Kidney (tissue), 14 donors: Measurements from ENCODE around the gene RANBP1. TPM values are rescaled to one million over a fixed set of nuclear protein-coding genes. Genes with fewer than 3 reads are reported as not detected.

ENCODE experiments used
- DNase-seq, 5 donors: peaks; one replicate each; pipeline ENCODE4 v3.0.0-alpha.2; 2013 to 2020
- FAIRE-seq: peaks from 2 replicates; lab custom pipeline; 2012; peaks lifted over from hg19 to GRCh38; lab: Jason Lieb, UNC
- H3K27ac ChIP-seq, 2 donors: one replicate each; pipeline ENCODE4 v1.7.0; 2013; ENCODE audit warnings: low read depth in 2 of 2, low read length in 2 of 2, inconsistent platforms in 1 of 2
- H3K27me3 ChIP-seq: one replicate; pipeline ENCODE4 v1.7.1; 2013; ENCODE audit warnings: low read length, inconsistent platforms; ENCODE audit not compliant: control insufficient read depth, insufficient read depth
- H3K36me3 ChIP-seq, 3 donors: one replicate each; pipeline versions ENCODE4 v1.7.0 to v1.7.1; 2013; ENCODE audit warnings: low read length in 3 of 3, control low read depth in 1 of 3, inconsistent platforms in 1 of 3; ENCODE audit not compliant: insufficient read depth in 3 of 3, control insufficient read depth in 2 of 3
- H3K4me1 ChIP-seq, 3 donors: one replicate each; pipeline versions ENCODE4 v1.7.0 to v1.7.1; 2013; ENCODE audit warnings: low read length in 3 of 3, inconsistent platforms in 1 of 3, low read depth in 1 of 3; ENCODE audit not compliant: control insufficient read depth in 2 of 3, insufficient read depth in 2 of 3
- H3K4me3 ChIP-seq, 3 donors: one replicate each; pipeline versions ENCODE4 v1.7.0 to v1.8.1; 2013; ENCODE audit warnings: low read length in 3 of 3, control low read depth in 1 of 3, inconsistent platforms in 1 of 3
- H3K9ac ChIP-seq, 3 donors: one replicate each; pipeline versions ENCODE4 v1.7.0 to v1.7.1; 2013; ENCODE audit warnings: low read length in 3 of 3, control low read depth in 1 of 3, inconsistent platforms in 1 of 3
- H3K9me3 ChIP-seq, 3 donors: one replicate each; pipeline versions ENCODE4 v1.7.0 to v1.7.1; 2013; ENCODE audit warnings: low read length in 3 of 3, control low read depth in 1 of 3, inconsistent platforms in 1 of 3; ENCODE audit not compliant: control insufficient read depth in 2 of 3, insufficient read depth in 1 of 3
- intact Hi-C: fragments of 100-400 bp; cut with DNase I; formaldehyde crosslinking; loops from one replicate; pipeline ENCODE4 v1.11.1; 2022
- polyA plus RNA-seq: library from polyadenylated mRNA; stranded (reverse); fragments of 350-450 nt; fragmentation: Illumina TruSeq; extraction: RNeasy Lipid Tissue Mini Kit (QIAGEN cat#74804); gene quantifications from one replicate; pipeline ENCODE4 v1.2.3, GENCODE V29; 2014; ENCODE audit warnings: low read depth, low replicate concordance; ENCODE audit not compliant: insufficient read depth
- total RNA-seq: library from RNA; stranded (reverse); fragmentation: NEBNext Ultra II Directional; extraction: Animal tissue kit (Norgen Biotek cat#: 25700); gene quantifications from one replicate; pipeline ENCODE4 v1.2.1, GENCODE V29; 2021
- TF ChIP-seq, protein P1 (sequence below): IDR thresholded peaks from 3 replicates; pipeline ENCODE4 v1.5.1; 2012; ENCODE audit warnings: mild to moderate bottlenecking, moderate library complexity, borderline replicate concordance; ENCODE audit not compliant: insufficient read depth; ENCODE audit errors: extremely low read depth
- donor health status: control.
- donor health status: control.
- donor health status: control.
- donor health status: control.
- donor health status: control.
- donor health status: DM: yes; HTN: yes; CAD: no.
- donor health status: Normal renal cell carcinoma (clear cell type).

RANBP1 gene
- total and polyA plus RNA-seq, 2 donors from 2014 or later: 67.2 to 80.5 TPM

DNA sequence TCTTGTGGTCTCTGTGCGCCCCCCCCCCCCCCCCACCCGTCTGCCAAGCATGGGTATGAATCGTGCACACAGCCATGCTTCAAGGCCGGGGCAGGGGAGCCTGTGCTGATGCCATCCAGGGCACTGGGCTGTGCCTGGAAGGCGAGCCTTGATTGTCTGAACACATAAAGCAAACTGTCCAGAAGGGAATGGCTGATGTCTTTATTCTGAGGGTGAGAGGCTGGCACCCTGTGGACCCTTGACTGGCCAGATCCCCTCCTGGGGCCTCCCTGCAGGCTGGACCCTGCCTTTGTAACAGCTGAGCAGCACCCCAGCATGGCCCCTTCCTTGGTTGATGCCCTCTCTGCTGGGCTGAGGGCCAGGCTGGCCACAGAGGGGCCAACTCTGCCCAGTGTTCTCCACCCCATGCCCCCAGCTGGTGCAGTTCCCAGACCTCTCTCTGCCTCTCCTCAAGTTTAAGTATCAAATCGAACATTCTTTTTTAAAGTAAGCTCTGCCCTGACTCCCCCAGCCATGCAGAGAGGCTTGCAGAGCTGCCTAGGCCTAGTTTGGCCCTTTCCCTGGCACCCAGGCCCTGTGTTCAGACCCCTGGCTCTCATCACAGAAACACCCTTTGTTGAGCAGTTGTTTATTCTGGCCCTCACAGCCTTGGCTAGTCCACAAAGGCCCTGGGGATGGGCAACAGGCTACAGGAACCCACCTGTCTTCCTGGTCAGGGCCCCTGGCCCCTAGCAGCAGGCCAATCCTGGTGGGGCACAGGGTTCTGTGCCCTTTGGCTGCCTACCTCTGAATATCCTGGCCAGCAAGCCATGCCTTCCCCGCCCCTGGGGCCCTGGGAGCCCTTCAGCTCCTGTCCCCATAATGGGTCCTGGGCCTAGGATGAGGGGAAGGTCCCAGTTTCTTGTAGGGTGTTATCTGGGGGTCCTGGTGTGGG lies 3.9 kb upstream of the RANBP1 start:
- H3K27me3 ChIP-seq: no peaks in the 10 kb centered on the region
- no peak for FAIRE-seq
- peaks cover 0 to 39% (median 20%) of the 10 kb centered on the region in 3 donors for H3K36me3 ChIP-seq
- intact Hi-C loops: loop anchor here (10.0 kb wide), 1 partner anchor 87 kb away; the partner anchor contains the start of gene TANGO2
- no peak overlapping the region for H3K27ac ChIP-seq
- no peak overlapping the region for H3K4me3 ChIP-seq
- DNase-seq: peak in 1 of 5 donors; percentile 49
- TF ChIP-seq, protein P1, sequence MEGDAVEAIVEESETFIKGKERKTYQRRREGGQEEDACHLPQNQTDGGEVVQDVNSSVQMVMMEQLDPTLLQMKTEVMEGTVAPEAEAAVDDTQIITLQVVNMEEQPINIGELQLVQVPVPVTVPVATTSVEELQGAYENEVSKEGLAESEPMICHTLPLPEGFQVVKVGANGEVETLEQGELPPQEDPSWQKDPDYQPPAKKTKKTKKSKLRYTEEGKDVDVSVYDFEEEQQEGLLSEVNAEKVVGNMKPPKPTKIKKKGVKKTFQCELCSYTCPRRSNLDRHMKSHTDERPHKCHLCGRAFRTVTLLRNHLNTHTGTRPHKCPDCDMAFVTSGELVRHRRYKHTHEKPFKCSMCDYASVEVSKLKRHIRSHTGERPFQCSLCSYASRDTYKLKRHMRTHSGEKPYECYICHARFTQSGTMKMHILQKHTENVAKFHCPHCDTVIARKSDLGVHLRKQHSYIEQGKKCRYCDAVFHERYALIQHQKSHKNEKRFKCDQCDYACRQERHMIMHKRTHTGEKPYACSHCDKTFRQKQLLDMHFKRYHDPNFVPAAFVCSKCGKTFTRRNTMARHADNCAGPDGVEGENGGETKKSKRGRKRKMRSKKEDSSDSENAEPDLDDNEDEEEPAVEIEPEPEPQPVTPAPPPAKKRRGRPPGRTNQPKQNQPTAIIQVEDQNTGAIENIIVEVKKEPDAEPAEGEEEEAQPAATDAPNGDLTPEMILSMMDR: no peak
- no peaks in the 10 kb centered on the region for H3K9me3 ChIP-seq
- no peak overlapping the region for H3K9ac ChIP-seq
- peaks cover 0 to 9% (median 0%) of the 10 kb centered on the region in 3 donors for H3K4me1 ChIP-seq

DNA sequence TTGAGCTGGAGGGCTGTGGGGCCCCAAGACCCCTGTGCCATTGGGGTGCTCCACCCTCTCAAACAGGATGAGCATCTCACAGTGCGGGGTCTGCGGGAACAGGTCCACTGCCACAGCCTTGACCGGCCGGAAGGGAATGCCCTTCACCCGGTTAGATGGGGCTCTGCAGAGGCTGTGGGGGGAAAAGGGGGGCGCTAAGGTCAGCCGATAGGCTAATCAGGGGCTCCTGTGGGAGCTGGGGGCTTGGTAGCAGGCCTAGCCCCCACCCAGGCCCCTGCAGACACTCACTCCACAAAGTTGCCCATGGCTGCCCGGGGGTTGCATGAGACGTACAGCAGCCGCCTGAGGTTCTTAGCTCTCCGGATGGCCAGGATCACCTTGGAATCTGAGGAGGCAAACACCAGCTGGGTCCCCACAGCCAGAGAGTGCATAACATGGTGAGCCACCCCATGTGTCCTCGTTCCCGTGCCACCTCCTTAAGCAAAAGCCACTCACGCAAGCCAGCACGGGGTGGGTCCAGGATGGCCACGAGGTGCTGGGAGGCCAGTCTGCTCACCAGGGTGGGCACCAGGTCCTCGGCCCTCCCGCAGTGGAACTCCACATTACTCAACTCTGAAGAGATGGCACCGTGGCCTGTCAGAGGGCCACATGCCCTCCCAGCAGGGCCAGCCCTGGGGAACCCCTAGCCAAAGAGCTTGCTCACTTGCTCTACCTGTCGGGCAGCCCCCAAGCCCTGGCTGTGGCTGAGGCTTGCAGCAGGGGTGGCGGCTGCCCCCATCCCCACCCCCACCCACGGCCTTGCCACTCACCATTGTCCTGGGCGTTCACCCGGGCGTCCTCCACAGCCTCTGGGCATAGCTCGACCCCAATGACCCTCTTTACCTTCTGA lies 3.0 kb upstream of the RANBP1 start:
- Histone ChIP-seq H3K9me3 (no peaks in the 10 kb centered on the region), H3K36me3 (peaks cover 0 to 30% (median 11%) of the 10 kb centered on the region in 3 donors), H3K27me3 (no peaks in the 10 kb centered on the region), H3K27ac (no peak overlapping the region), H3K4me3 (no peak overlapping the region), H3K9ac (no peak overlapping the region), H3K4me1 (peaks cover 0 to 9% (median 0%) of the 10 kb centered on the region in 3 donors)
- FAIRE-seq (no peak), DNase-seq (peak in 1 of 5 donors; percentile 73)
- intact Hi-C loops: loop anchor here (10.0 kb wide), 1 partner anchor 88 kb away; the partner anchor contains the start of gene TANGO2
- TF ChIP-seq, protein P1: no peak

DNA sequence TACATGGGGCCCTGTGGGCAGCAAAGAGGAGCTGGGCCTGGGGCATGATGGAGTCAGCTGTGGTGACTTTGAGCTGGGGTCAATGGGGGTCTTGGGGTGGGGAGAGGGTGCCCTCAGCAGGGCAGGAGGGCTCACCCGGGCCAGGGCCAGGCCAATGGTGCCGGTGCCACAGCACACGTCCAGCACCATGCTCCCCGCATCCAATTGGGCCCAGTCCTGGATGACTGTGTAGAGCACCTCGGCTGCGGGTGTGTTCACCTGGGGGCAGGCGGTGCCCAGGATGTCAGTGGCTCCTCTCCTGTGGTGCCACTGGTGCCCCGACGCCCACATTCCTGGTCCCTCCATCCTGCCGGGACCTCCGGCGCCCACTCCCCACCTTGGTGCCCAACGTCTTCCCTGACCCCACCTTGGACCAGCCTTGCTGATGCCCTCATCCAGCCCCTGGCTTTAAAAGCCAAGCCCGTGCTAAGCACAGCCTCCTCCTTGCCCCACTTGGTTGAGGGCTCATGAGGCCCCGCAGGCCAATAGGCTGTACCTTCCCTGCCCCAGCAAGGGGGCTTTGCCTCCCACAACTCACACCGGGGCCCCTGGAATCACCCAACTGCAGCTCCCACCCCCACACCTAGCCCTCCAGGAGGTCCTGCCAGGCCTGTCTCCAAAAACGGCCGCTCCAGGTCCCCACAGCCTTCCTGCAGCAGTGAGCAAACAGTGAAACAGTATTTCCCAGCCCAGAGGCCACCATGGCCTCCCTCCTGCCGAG lies 2.2 kb upstream of the RANBP1 start:
- no peaks in the 10 kb centered on the region for H3K9me3 ChIP-seq
- TF ChIP-seq, protein P1: no peak
- peaks cover 0 to 22% (median 7%) of the 10 kb centered on the region in 3 donors for H3K36me3 ChIP-seq
- peaks cover 0 to 17% (median 4%) of the 10 kb centered on the region in 3 donors for H3K4me1 ChIP-seq
- DNase-seq (peak in 1 of 5 donors; percentile 71), FAIRE-seq (no peak)
- H3K27me3 ChIP-seq: no peaks in the 10 kb centered on the region
- H3K9ac ChIP-seq: no peak overlapping the region
- no peak overlapping the region for H3K27ac ChIP-seq
- intact Hi-C loops: loop anchor here (10.0 kb wide), 1 partner anchor 89 kb away; the partner anchor contains the start of gene TANGO2
- no peak overlapping the region for H3K4me3 ChIP-seq
